ENCODE measurements around the gene IFT88.

DNA sequence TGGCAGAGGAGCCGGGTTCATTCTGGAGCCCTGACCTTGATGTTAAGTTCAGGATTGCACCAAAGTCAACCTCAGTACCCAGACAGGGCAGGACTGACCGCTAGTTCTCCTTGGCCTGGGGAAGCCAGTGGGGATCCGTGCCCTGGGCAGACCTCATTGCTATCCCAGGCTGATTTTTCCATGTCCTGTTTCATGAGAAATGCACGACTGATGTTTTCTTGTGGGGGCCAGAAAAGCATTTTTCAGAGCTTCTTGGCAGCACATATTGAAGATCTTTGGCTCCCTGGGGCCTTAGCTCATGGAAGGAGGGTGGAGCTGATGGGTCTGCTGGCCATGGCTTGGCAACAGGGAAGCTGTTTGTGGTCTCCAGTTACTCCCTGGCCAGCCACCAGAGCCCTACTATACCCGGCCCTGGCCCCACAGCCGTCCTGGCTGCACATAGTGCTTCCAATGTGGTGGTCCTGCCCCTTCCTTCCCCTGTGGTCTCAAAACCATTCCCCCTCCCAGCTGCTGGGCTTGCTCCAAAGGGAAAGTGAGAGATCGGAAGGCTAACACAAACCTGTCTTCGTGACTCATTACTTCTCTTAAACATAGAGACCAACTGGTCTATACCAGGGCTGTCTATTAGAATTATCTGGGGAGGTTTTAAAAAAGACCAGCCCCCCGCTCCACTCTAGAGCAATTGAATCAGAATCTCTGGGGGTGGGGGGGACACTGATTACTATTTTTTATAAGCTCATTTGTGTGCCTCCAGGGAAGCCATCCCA is 147.8 kb downstream of the IFT88 start:
- TF ChIP-seq, protein P1, sequence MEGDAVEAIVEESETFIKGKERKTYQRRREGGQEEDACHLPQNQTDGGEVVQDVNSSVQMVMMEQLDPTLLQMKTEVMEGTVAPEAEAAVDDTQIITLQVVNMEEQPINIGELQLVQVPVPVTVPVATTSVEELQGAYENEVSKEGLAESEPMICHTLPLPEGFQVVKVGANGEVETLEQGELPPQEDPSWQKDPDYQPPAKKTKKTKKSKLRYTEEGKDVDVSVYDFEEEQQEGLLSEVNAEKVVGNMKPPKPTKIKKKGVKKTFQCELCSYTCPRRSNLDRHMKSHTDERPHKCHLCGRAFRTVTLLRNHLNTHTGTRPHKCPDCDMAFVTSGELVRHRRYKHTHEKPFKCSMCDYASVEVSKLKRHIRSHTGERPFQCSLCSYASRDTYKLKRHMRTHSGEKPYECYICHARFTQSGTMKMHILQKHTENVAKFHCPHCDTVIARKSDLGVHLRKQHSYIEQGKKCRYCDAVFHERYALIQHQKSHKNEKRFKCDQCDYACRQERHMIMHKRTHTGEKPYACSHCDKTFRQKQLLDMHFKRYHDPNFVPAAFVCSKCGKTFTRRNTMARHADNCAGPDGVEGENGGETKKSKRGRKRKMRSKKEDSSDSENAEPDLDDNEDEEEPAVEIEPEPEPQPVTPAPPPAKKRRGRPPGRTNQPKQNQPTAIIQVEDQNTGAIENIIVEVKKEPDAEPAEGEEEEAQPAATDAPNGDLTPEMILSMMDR (IDR thresholded peaks at IDR 0.05; ENCODE audit: poor library complexity, severe bottlenecking) = no peak
- TF ChIP-seq EZH2 (IDR thresholded peaks at IDR 0.05; ENCODE audit: borderline replicate concordance, insufficient read depth, low read length, poor library complexity, severe bottlenecking) = no peak
- TF ChIP-seq POLR2AphosphoS5 (IDR thresholded peaks at IDR 0.05) = no peak
- TF ChIP-seq, protein P2, sequence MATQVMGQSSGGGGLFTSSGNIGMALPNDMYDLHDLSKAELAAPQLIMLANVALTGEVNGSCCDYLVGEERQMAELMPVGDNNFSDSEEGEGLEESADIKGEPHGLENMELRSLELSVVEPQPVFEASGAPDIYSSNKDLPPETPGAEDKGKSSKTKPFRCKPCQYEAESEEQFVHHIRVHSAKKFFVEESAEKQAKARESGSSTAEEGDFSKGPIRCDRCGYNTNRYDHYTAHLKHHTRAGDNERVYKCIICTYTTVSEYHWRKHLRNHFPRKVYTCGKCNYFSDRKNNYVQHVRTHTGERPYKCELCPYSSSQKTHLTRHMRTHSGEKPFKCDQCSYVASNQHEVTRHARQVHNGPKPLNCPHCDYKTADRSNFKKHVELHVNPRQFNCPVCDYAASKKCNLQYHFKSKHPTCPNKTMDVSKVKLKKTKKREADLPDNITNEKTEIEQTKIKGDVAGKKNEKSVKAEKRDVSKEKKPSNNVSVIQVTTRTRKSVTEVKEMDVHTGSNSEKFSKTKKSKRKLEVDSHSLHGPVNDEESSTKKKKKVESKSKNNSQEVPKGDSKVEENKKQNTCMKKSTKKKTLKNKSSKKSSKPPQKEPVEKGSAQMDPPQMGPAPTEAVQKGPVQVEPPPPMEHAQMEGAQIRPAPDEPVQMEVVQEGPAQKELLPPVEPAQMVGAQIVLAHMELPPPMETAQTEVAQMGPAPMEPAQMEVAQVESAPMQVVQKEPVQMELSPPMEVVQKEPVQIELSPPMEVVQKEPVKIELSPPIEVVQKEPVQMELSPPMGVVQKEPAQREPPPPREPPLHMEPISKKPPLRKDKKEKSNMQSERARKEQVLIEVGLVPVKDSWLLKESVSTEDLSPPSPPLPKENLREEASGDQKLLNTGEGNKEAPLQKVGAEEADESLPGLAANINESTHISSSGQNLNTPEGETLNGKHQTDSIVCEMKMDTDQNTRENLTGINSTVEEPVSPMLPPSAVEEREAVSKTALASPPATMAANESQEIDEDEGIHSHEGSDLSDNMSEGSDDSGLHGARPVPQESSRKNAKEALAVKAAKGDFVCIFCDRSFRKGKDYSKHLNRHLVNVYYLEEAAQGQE (IDR thresholded peaks at IDR 0.05; ENCODE audit: borderline replicate concordance) = no peak
- no peak for TF ChIP-seq EP300 (conservative IDR thresholded peaks at IDR 0.05; ENCODE audit: poor library complexity, severe bottlenecking)
- TF ChIP-seq TAF1 (IDR thresholded peaks at IDR 0.05; ENCODE audit: low read depth) = no peak
- TF ChIP-seq MXI1 (conservative IDR thresholded peaks at IDR 0.05; ENCODE audit: poor library complexity, severe bottlenecking) = no peak
- no peak for TF ChIP-seq SMC3 (conservative IDR thresholded peaks at IDR 0.05; ENCODE audit: poor library complexity)
